IPS-NIHi11 (cell line): ENCODE measurements around the gene STPG1.
A peak's percentile ranks its signal among the peaks of the same experiment; 100 is the strongest.

Experiments used
- DNase-seq: peaks from one replicate; pipeline ENCODE4 v3.0.0; 2012; ENCODE audit warnings: mixed read lengths, low spot score

The STPG1 gene

GRCh38 chr1:24426744-24427544, 13.4 kb upstream of the STPG1 start:
- no peak for DNase-seq

GRCh38 chr1:24425922-24426321, 12.3 kb upstream of the STPG1 start:
- no peak for DNase-seq

GRCh38 chr1:24425441-24425840, 11.9 kb upstream of the STPG1 start:
- no peak for DNase-seq

- DNase-seq = no peak
These were observed 11.4 kb upstream of the STPG1 start for GRCh38 chr1:24424990-24425389.

DNA sequence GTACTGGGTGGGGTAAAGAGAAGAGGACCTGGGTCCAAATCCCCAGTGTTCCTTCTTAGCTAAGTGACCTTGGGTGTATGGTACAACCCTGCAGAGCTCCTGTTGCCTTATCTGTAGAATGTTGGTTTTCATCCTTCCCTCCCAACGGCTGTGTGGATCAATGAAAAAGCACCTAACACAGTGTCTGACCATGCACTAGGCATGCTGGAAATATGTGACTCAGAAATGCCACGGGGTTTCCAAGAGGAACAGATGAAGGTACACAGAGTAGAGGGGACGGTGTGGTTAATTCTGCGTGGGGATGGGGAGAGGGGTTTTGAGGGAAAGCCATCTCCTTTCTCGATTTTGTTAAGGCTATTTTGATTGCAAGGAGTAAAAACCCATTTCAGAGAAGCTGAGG, 10.6 kb upstream of the STPG1 start:
- no peak for DNase-seq

GRCh38 chr1:24421502-24421901, 7.9 kb upstream of the STPG1 start:
- no peak for DNase-seq

- DNase-seq = no peak
These were observed 7.0 kb upstream of the STPG1 start for GRCh38 chr1:24420547-24420946.

DNA sequence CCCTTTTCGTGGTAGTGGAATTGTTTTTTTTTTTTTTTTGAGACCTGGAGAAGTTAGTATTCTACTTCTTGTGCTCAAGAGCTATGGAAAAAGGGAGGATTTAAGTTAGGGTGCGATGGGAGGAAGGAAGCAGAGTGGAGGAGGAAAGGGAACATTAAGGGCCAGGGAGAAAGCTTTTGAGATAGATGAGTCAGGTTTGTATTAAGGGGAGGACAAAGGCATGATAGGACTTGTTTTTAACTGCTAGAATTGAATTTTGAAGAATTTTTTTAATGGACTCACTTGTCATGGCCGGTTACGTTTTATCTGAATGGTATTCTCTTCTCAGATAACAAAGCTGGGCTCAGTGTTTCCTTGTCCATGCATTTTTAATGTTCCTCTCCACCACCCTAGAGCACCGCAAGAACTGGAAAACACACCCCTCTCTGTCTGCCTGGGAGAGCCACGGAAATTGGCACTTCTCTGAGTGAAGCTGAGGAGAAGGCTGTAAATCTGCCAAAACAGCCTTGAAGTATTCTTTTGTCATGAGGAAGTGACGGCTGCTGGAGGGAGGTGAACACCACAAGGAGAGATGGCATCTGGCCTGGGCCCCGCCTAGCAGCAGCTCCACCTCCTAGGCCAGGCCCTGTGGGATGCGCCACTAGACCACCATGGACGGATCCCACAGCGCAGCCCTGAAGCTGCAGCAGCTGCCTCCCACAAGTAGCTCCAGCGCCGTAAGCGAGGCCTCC, 5.5 kb upstream of the STPG1 start:
- DNase-seq = no peak

DNA sequence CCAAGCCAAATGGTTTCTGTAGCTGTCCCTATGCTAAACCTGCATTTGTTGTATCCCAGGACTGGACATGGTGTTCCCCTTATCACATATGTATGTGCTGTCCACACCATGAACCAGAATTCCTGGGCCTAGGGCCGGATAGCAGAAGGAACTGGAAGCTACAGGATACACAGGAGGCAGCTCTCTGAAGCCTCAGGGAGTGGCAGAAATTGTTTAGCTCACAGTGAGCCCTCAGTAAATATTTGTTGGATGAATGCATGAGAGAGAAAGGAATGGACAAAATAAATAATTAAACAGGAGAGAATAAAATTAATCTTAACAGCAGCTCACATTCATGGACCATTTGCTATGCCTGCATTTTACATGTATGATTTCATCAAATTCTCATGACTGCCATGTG, 4.1 kb upstream of the STPG1 start:
- no peak for DNase-seq

DNA sequence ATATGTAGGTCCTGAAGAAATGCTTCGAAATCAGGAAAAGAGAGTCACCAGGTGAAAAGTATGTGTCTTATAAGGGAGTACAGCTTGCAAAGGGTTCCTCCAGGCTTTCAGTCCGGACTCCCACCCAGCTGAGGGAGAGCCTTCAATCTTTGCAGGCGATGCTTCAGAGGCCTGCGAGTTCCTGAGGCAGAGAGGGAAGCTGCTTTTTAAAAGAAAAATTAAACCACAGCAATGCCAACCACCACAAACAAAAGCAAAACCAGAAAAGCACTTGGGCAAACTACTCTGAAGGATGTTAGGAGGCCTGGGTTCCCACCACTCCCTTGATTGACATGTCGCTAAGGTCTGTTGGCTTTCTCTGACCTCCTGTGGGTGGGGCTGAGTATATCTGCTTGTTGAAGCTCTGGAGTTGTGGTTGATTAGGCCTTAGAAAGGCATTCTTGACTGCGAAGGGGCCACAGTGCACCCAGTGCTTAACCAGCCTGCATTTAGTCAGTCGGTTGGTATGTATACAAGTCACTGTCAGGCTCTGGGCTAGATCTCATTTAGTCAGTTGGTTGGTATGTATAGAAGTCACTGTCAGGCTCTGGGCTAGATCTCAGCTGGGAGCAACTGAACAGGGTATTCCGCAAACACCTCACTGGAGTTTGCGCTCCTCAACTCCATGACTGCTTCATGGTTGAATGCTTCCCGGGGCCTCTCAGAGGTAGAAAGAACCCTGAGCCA, 3.2 kb upstream of the STPG1 start:
- no peak for DNase-seq

- DNase-seq = no peak
These were observed 2.5 kb upstream of the STPG1 start for GRCh38 chr1:24415910-24416665.

DNA sequence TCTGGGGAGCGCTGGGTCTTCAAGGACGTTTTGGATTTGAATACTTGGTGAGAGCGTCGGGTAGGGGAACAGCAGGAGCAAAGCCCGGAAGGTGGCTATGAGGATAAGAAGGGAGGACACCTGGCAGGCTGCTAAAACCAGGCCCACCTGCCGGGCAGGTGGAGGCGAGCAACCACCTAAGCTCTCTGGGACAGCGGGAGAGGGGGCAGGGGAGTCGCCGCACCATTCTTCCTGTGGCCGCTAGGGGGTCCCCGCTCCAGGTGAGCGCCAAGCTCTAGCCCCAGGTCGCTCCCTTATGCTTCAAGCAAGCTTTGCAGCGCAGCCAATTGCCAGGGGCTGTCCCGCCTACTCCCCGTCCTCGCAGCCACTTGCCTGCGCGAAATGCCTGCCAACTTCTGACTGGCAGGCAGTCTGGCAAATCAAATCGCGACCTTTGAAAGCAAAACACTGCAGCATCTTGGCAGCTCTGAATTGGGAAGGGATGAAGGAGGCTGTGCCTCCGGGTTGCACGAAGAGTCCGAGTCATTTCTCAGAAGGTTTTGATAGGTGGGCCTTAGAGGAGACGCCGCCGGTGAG, 1.8 kb upstream of the STPG1 start, which contains the start of gene NIPAL3:
TSS of gene NIPAL3 (plus strand) at position 469 of the 576 bp plus-strand sequence. CDS start 3,746 bp downstream, outside the sequence.
- DNase-seq = peak; percentile 94

- no peak for DNase-seq
These were observed 1.3 kb upstream of the STPG1 start for GRCh38 chr1:24414775-24415333.

GRCh38 chr1:24412408-24412807, 1.2 kb downstream of the STPG1 start:
- no peak for DNase-seq

- no peak for DNase-seq
These were observed 1.6 kb downstream of the STPG1 start for GRCh38 chr1:24411963-24412362.

- no peak for DNase-seq
These were observed 2.8 kb downstream of the STPG1 start for GRCh38 chr1:24410750-24411149.

- no peak for DNase-seq
These were observed 4.0 kb downstream of the STPG1 start for GRCh38 chr1:24409535-24409934.

GRCh38 chr1:24406788-24407187, 6.8 kb downstream of the STPG1 start:
- DNase-seq = no peak

- no peak for DNase-seq
These were observed 9.8 kb downstream of the STPG1 start for GRCh38 chr1:24403806-24404205.

DNA sequence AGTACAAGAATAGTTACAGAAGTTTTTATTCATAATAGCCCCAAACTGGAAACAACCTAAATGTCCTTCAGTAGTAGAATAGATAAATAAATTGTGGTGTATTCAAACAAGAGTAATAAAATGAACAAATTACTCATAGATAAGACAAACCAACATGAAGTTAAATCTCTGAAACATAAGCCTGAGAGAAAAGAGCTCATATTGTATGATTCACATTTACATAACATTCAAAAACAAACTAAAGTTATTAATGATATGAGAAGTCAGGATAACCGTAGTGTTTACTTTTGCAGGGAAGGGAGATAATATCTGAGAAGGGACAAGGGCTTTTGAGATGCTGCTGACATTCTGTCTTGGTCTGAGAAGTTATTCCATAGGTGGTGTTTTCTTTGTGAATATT, 13.5 kb downstream of the STPG1 start:
- no peak for DNase-seq

DNA sequence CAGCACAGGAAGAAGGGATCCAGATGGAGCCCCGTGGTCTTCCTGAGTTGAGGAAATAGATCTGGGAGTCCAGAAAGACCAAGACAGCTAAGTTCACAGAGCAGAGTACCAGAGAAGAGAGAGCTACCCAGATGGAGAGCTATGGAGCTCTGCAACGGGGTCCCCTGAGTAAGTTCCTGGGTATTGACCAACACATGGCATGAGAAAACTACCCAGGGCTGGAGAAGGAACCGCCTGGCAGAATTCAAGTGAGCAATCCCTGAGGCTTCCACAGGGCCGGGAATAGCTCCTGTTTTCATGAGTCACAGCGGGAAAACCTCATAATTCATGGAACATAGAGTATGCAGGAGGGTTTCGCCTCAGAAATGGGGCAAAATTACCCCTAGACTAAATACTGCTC, 19.7 kb downstream of the STPG1 start:
- DNase-seq = no peak
